K562 (cell line): ENCODE measurements around the gene GOLGA8B. TPM values are rescaled to one million over a fixed set of nuclear protein-coding genes. Genes with fewer than 3 reads are reported as not detected.

ENCODE experiments used
- ATAC-seq: fragments of 200-7000 bp; cut with Tn5 transposase; 3 replicates; pipeline ENCODE4 v1.9.1; 2020; ENCODE audit warnings: moderate library complexity
- BruUV-seq: library from RNA; stranded (reverse); fragments of 400-500 nt; replicated peaks from 2 replicates; lab custom pipeline; 2021; lab: Mats Ljungman, UMichigan
- CTCF ChIA-PET: fragments of 300-600 bp; formaldehyde crosslinking; extraction: SDS; loops from one replicate; lab custom pipeline; 2021; ENCODE audit warnings: low intra/inter-chr PET ratio; lab: Yijun Ruan, JAX
- POLR2A ChIA-PET: fragments of 300-600, 350-650 bp; sonication (Branson Sonifier 250); formaldehyde crosslinking; extraction: SDS; loops from one replicate; lab custom pipeline; 2021; ENCODE audit warnings: antibody characterized with exemption, inconsistent platforms; lab: Yijun Ruan, JAX
- DNase-seq, 4 experiments: peaks; one replicate each; pipeline versions ENCODE4 v3.0.0 to v3.0.0-alpha.2; 2011 to 2018; ENCODE audit warnings: low spot score in 3 of 4, mixed read lengths in 3 of 4; ENCODE audit errors: extremely low read depth in 1 of 4
- FAIRE-seq: peaks from 2 replicates; lab custom pipeline; 2011; peaks lifted over from hg19 to GRCh38; lab: Jason Lieb, UNC
- H2AFZ ChIP-seq: 2 replicates; pipeline ENCODE4 v1.6.0; 2011; ENCODE audit warnings: low read depth, low read length, control low read depth, inconsistent platforms
- H3K27ac ChIP-seq: fragments of 200-600 bp; 3 replicates; pipeline ENCODE4 v1.8.0; 2011; ENCODE audit warnings: low read depth, mild to moderate bottlenecking, control low read depth, inconsistent platforms, low read length, moderate library complexity, mixed read lengths; ENCODE audit errors: extremely low read depth
- H3K27me3 ChIP-seq, 2 experiments: fragments of 300-600 bp in 1 of 2; 2 replicates in 1 of 2; 3 replicates in 1 of 2; pipeline versions ENCODE4 v1.6.0 to v1.8.0; 2011; ENCODE audit warnings: inconsistent platforms in 2 of 2, low read length in 2 of 2, mild to moderate bottlenecking in 1 of 2, mixed read lengths in 1 of 2, moderate library complexity in 1 of 2; ENCODE audit not compliant: control insufficient read depth in 2 of 2, insufficient read depth in 2 of 2
- H3K36me3 ChIP-seq: fragments of 300-600 bp; 3 replicates; pipeline ENCODE4 v1.8.0; 2011; ENCODE audit warnings: mild to moderate bottlenecking, low read length, inconsistent platforms; ENCODE audit not compliant: control insufficient read depth, insufficient read depth
- H3K4me1 ChIP-seq, 2 experiments: fragments of 200-600 bp in 1 of 2; replicated peaks in 1 of 2; 2 replicates in 1 of 2; 3 replicates in 1 of 2; pipeline versions ENCODE4 v1.5.1 to v1.8.0; 2011; ENCODE audit warnings: inconsistent platforms in 2 of 2, low read length in 2 of 2, mild to moderate bottlenecking in 1 of 2, mixed read lengths in 1 of 2, moderate library complexity in 1 of 2; ENCODE audit not compliant: control insufficient read depth in 2 of 2, insufficient read depth in 2 of 2
- H3K4me2 ChIP-seq: 2 replicates; pipeline ENCODE4 v1.6.1; 2011; ENCODE audit warnings: low read length, control low read depth, inconsistent platforms, mixed read lengths; ENCODE audit not compliant: insufficient read depth
- H3K4me3 ChIP-seq: fragments of 200-600 bp; sonication (generic), shearing (Covaris generic); 2 replicates; pipeline ENCODE4 v1.5.1; 2016; ENCODE audit warnings: control low read depth, inconsistent platforms
- H3K79me2 ChIP-seq: fragments of 200-600 bp; 3 replicates; pipeline ENCODE4 v1.8.0; 2011; ENCODE audit warnings: low read length, inconsistent platforms; ENCODE audit not compliant: control insufficient read depth, insufficient read depth
- H3K9ac ChIP-seq, 2 experiments: 2 replicates each; pipeline versions ENCODE4 v1.6.0 to v1.6.1; 2011; ENCODE audit warnings: low read depth in 2 of 2, low read length in 2 of 2, control low read depth in 1 of 2, inconsistent platforms in 1 of 2, mild to moderate bottlenecking in 1 of 2, mixed read lengths in 1 of 2; ENCODE audit not compliant: insufficient read depth in 1 of 2
- H3K9me1 ChIP-seq: one replicate; pipeline ENCODE4 v1.6.0; 2011; ENCODE audit warnings: inconsistent platforms, mild to moderate bottlenecking, low read length, moderate library complexity; ENCODE audit not compliant: control insufficient read depth, insufficient read depth
- H3K9me3 ChIP-seq: replicated peaks from 2 replicates; pipeline ENCODE4 v1.5.1; 2011; ENCODE audit warnings: low read depth, low read length, inconsistent platforms; ENCODE audit not compliant: control insufficient read depth, insufficient read depth
- H4K20me1 ChIP-seq: replicated peaks from 2 replicates; pipeline ENCODE4 v1.6.1; 2011; ENCODE audit warnings: low read length, inconsistent platforms, mixed read lengths; ENCODE audit not compliant: control insufficient read depth, insufficient read depth
- EGR1 ChIP-seq: fragments of 450-650 bp; conservative IDR thresholded peaks from 2 replicates; pipeline ENCODE4 v1.6.1; 2017; ENCODE audit warnings: mild to moderate bottlenecking
- FOS ChIP-seq: IDR thresholded peaks from 3 replicates; pipeline ENCODE4 v1.6.1; 2011; ENCODE audit not compliant: insufficient read length; ENCODE audit errors: extremely low read depth
- FOXK1 ChIP-seq: sonication (generic); formaldehyde crosslinking; IDR thresholded peaks from 2 replicates; pipeline ENCODE4 v1.8.0; 2022; ENCODE audit warnings: missing genetic modification reagents, mild to moderate bottlenecking, borderline replicate concordance
- WGBS: fragments of 100-300 bp; shearing (Covaris generic); methylation state at CpG from one replicate; pipeline ENCODE4 v1.1.6; 2016; ENCODE audit warnings: low coverage, mixed read lengths; ENCODE audit not compliant: insufficient coverage; ENCODE audit errors: missing lambda C conversion rate; 5-methylcytosine and 5-hydroxymethylcytosine counted together
- in situ Hi-C: fragments of 300-500 bp; cut with MboI; formaldehyde crosslinking; loops from 4 replicates; pipeline ENCODE4 v1.15.0; 2018; ENCODE audit warnings: inconsistent platforms, mixed read lengths
- intact Hi-C: fragments of 100-400 bp; cut with micrococcal nuclease; formaldehyde crosslinking; loops from 2 replicates; pipeline ENCODE4 v1.14.2; 2022
- polyA plus RNA-seq, 8 experiments: library from polyadenylated mRNA; depleted of rRNA in 4 of 8; stranded (reverse) in 5 of 8; unstranded in 3 of 8; fragments of >200 nt; fragmentation: Nextera tagmentation in 2 of 8; fragmentation: Illumina TruSeq in 1 of 8; extraction: Ambion mirVana in 2 of 8; extraction: Trizol in 1 of 8; gene quantifications; 2 replicates each; pipeline versions ENCODE4 v1.2.1 to v1.2.3, GENCODE V29; 2011 to 2014; ENCODE audit warnings: inconsistent platforms in 1 of 8, missing spikeins in 1 of 8
- total RNA-seq, 7 experiments: library from RNA; depleted of rRNA in 6 of 7; stranded (reverse); fragments of >200 nt in 6 of 7; fragmentation: Illumina TruSeq in 2 of 7; extraction: Trizol in 2 of 7; gene quantifications; 2 replicates each; pipeline versions ENCODE4 v1.2.1 to v1.2.3, GENCODE V29; 2011 to 2021; ENCODE audit warnings: low replicate concordance in 1 of 7

Gene GOLGA8B
- total and polyA plus RNA-seq, 9 of the 15 experiments (the other 6 are each of a cell fraction or from before 2014, with no cell fraction given), result 7.9 to 236 (median 54.1) TPM

DNA sequence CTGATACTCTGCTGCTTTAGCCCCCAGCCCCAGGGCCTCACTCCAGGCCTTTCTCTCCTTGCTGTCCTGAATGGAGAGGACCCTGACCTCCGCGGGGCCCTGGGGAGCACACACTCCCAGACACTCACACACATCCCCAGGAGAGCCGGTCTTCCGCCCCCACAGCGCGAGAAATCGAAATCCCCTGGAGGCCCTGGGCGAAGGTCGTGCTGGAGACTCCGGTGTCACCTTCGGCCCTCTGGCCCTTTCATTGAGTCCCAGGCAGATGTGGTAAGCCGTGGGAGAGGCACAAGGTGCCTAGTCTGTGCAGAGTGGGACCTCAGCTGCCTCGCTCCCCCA lies 848 bp upstream of the GOLGA8B start:
- H3K9me1 ChIP-seq, result no peaks in the 10 kb centered on the region
- peak overlapping the region; percentile 79; the same call in 1 of the 3 replicates for H3K27ac ChIP-seq

More for the DNA sequence above, 848 bp upstream of the GOLGA8B start:
- Histone ChIP-seq H2AFZ (peak overlapping the region; percentile 99), H3K36me3 (0 out of 3 replicates have a peak, but pooled peaks cover 3% of the 10 kb centered on the region), H3K4me3 (peak overlapping the region; percentile 94), H3K79me2 (peaks cover 30% of the 10 kb centered on the region)
- FAIRE-seq (no peak), ATAC-seq (no peak), DNase-seq (peak in 2 of 4 experiments; percentile 18 to 21)
- in situ Hi-C loops, result loop anchor here (10.0 kb wide), 1 partner anchor 59 kb away; no protein-coding TSS in a partner anchor
- 79% methylated on average over 12 of the region's 13 CpGs for WGBS
- intact Hi-C loops, result loop anchor here (10.0 kb wide), 3 partner anchors 59 to 369 kb away; partner anchors contain the start of genes GOLGA8A and KATNBL1
- TF ChIP-seq FOXK1 (CRISPR knock-in tag) (0 out of 2 replicates have a peak, but pooled peaks have one; percentile 3), FOS (no peak), EGR1 (peak; percentile 58)
- TF ChIP-seq, all 486 proteins: peak for 2
- H3K9ac ChIP-seq, result peak overlapping the region; percentile 71 to 93
- peaks cover 0 to 39% of the 10 kb centered on the region in 2 experiments; a peak in 4 of 5 replicates for H3K4me1 ChIP-seq
- H3K9me3 ChIP-seq, result no peaks in the 10 kb centered on the region
- H4K20me1 ChIP-seq, result peaks cover 6% of the 10 kb centered on the region; the same call in 1 of the 2 replicates
- ChIA-PET CTCF (no interaction called here), POLR2A (interaction anchor here (0.7 to 0.8 kb wide), 2 partner anchors 218 to 375 kb away, joined by 3 read pairs; no protein-coding TSS in a partner anchor)
- H3K27me3 ChIP-seq, result no peaks in the 10 kb centered on the region
- BruUV-seq, result no TSS peak
- H3K4me2 ChIP-seq, result peak overlapping the region; percentile 87
